HG02938 (cell line): ENCODE data around the gene IDH3B.
A peak's percentile ranks its signal among the peaks of the same experiment; 100 is the strongest.

Source experiments
- ATAC-seq: cut with Tn5 transposase; IDR thresholded peaks from one replicate; pipeline ENCODE4 v1.9.1; 2021; ENCODE audit warnings: mild to moderate bottlenecking, moderate library complexity; ENCODE audit not compliant: unreplicated experiment

IDH3B gene

GRCh38 chr20:2624190-2624589 lies 39.8 kb downstream of the IDH3B start:
- no peak for ATAC-seq

- no peak for ATAC-seq
Observed at GRCh38 chr20:2619961-2620595, 43.9 kb downstream of the IDH3B start.

DNA sequence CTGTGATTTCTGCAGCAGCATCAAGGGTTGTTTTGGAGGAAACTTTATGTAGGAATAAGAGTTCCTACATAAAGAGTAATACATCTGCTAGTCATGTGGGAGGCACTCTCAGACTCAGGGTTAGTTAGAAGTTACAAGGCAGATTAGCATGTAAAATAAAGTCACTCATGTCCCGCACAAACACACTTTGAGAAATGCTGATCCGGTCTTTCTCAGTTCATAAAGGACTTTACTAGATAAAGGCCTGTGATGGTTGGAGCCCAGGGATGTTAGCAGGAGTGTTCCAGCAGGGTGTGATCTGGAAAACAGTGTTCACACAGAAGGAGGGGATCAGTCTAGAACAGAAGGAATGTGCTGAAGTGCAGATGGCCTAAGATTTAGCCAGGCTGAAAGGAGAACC lies 44.7 kb downstream of the IDH3B start:
- ATAC-seq, result no peak

DNA sequence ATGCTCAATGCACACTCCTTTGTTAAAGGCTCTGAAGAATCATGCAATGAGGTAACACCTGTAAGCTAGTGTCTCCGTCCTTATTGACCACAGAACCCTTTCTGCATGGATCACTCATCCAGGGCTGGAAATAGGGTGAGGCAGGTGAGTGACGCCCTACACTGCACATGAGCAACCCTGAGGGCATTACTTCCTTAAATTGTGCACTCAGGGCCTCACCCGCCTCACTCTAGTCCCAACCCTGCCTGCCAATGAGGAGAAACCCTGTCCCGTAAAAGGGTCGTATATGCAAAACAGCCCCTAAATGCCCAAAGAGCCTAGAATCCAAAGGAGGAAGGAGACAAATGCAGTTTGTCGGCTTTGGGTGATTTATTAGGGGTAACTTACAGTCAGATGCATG lies 45.2 kb downstream of the IDH3B start:
- ATAC-seq, result no peak

DNA sequence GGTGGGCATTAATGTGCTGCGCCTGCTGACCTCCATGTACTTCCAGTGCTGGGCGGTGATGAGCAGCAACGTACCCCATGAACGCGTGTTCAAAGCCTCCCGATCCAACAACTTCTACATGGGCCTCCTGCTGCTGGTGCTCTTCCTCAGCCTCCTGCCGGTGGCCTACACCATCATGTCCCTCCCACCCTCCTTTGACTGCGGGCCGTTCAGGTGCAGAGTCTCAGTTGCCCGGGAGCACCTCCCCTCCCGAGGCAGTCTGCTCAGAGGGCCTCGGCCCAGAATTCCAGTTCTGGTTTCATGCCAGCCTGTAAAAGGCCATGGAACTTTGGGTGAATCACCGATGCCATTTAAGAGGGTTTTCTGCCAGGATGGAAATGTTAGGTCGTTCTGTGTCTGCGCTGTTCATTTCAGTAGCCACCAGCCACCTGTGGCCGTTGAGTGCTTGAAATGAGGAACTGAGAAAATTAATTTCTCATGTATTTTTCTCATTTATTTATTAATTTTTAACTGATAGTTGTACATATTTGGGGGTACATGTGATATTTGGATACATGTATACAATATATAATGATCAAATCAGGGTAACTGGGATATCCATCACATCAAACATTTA lies 46.8 kb downstream of the IDH3B start:
- ATAC-seq, result peak; percentile 52

DNA sequence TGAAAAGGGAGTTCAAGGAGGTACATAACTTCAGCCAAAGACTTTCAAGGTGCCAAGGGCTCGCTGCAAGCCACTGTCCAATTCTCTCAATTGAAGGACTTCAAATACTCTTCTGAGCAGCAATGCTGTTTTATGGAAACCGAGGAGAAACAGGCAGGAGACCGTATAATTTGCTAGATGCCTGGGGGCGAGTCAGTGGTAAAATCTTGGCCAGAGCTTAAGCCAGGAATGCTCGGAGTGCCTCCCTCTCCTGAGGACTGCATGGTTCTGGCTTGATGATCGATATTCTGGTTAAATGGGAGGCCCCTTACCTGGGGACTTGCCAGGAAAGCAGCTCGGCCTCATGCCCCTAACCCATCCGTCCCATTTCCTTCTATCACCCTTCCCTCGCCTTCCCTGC lies 47.4 kb downstream of the IDH3B start:
- no peak for ATAC-seq

DNA sequence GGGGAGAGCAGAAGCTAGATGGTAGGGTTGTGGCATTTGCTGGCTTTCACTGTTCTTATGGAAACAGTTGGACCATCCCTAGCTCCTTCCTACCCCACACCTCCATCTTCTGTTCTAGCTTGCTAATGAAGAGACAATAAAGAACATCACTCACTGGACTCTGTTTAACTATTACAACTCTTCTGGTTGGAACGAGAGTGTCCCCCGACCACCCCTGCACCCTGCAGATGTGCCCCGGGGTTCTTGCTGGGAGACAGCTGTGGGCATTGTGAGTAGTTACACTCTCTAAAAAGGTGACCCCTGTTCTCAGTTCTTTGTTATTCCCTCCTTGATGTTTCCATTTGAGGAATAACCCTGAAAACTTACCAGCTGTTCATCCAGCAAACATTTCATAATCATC lies 51.9 kb downstream of the IDH3B start:
- ATAC-seq, result no peak

GRCh38 chr20:2610941-2611720 lies 52.9 kb downstream of the IDH3B start:
- ATAC-seq, result no peak

DNA sequence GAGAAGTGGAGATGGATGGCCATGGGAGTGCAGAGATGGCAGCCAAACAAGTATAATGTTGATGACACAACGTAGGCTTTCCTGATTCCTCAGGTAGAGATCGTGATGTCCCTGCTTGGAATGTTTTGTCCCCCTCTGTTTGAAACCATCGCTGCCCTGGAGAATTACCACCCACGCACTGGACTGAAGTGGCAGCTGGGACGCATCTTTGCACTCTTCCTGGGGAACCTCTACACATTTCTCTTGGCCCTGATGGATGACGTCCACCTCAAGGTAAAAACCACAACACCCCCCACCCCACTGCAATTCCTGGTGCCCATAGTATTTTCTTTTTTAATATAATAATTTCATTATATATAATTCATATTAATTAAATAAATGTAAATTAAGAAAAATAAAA lies 53.7 kb downstream of the IDH3B start:
- ATAC-seq, result no peak
